Lower leg skin (tissue), 4 donors: ENCODE data around the gene LRRC8A. TPM values are rescaled to one million over a fixed set of nuclear protein-coding genes. Genes with fewer than 3 reads are reported as not detected.
"Not testable (repeated sequence)": the region's sequence is repeated elsewhere in the genome, so short reads cannot be mapped to it uniquely, and the experiment has no call there.

Source experiments
- DNase-seq, 2 donors: peaks; one replicate each; pipeline ENCODE4 v3.0.0-alpha.2; 2019; ENCODE audit warnings: low spot score in 2 of 2
- H3K4me3 ChIP-seq: fragments of 200-600 bp; sonication (generic); 2 replicates; pipeline ENCODE4 v1.5.1; 2017; ENCODE audit warnings: mild to moderate bottlenecking, low read depth; ENCODE audit not compliant: poor library complexity, severe bottlenecking
- POLR2A ChIP-seq, 2 donors: fragments of 450-650 bp; IDR thresholded peaks; one replicate each; pipeline ENCODE4 v1.6.1; 2016 to 2017; ENCODE audit warnings: antibody characterized with exemption in 2 of 2, mild to moderate bottlenecking in 1 of 2, moderate library complexity in 1 of 2
- WGBS, 2 donors: methylation state at CpG; one replicate each; pipeline ENCODE4 v1.1.5; 2018; 5-methylcytosine and 5-hydroxymethylcytosine counted together
- intact Hi-C: fragments of 100-400 bp; cut with DNase I; formaldehyde crosslinking; loops from one replicate; pipeline ENCODE4 v1.15.0; 2023; ENCODE audit warnings: low total_unique reads
- total RNA-seq, 4 donors: library from RNA; depleted of rRNA; stranded (reverse); fragments of >200 nt; gene quantifications; one replicate each; pipeline ENCODE4 v1.1.0, GENCODE V29; 2016
- TF ChIP-seq, protein P1 (sequence below), 3 donors: fragments of 450-650 bp; IDR thresholded peaks; one replicate each; pipeline ENCODE4 v1.5.1; 2016; ENCODE audit warnings: antibody characterized with exemption in 3 of 3, mild to moderate bottlenecking in 3 of 3, moderate library complexity in 2 of 3

LRRC8A gene
- total RNA-seq, 4 donors from 2014 or later: 89.6 to 131 (median 111) TPM

DNA sequence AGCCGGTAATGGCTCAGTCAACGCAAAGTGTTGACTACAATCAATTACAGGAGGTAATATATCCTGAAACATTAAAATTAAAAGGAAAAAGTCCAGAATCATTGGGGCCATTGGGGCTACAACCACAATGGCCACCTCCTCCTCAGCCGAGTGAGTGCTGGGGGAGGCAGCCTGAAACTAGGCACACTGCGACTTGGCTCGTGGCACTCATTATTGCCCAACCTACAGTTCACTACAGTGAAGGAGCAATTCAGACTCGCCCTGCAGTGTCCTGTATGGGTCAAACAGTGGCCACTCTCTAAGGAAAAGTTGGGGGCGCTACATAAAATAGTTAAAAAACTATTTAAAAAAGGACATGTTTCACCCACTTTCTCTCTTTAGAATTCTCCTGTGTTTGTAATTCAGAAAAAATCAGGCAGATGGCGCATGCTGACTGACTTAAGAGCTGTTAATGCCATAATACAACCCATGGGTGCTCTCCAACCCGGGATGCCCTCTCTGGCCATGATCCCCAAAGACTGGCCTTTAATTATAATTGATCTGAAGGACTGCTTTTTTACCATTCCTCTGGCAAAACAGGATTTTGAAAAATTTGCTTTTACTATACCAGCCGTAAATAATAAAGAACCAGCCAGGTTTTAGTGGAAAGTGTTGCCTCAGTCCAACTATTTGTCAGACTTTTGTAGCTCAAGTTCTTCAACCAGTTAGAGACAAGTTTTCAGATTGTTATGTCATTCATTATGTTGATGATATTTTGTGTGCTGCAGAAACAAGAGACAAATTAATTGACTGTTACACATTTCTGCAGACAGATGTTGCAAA lies 29.9 kb upstream of the LRRC8A start:
- not testable (repeated sequence) for DNase-seq
- WGBS, 2 donors: 57 to 61% methylated on average over 10 of the region's 10 CpGs

DNA sequence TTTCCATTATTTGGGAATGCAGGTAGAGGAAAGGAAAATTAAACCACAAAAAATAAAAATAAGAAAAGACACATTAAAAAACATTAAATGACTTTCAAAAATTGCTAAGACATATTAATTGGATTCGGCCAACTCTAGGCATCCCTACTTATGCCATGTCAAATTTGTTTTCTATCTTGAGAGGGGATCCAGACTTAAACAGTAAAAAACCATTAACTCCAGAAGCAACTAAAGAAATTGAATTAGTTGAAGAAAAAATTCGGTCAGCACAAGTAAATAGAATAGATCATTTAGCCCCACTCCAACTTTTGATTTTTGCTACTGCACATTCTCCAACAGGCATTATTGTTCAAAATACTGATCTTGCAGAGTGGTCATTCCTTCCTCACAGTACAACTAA lies 29.3 kb upstream of the LRRC8A start:
- intact Hi-C loops, DNase-seq: not testable (repeated sequence)
- WGBS, 2 donors: 69 to 92% methylated on average over 2 of the region's 2 CpGs

More for the DNA sequence above, 29.9 kb upstream of the LRRC8A start:
- H3K4me3 ChIP-seq, intact Hi-C loops: not testable (repeated sequence)
- TF ChIP-seq, protein P1, sequence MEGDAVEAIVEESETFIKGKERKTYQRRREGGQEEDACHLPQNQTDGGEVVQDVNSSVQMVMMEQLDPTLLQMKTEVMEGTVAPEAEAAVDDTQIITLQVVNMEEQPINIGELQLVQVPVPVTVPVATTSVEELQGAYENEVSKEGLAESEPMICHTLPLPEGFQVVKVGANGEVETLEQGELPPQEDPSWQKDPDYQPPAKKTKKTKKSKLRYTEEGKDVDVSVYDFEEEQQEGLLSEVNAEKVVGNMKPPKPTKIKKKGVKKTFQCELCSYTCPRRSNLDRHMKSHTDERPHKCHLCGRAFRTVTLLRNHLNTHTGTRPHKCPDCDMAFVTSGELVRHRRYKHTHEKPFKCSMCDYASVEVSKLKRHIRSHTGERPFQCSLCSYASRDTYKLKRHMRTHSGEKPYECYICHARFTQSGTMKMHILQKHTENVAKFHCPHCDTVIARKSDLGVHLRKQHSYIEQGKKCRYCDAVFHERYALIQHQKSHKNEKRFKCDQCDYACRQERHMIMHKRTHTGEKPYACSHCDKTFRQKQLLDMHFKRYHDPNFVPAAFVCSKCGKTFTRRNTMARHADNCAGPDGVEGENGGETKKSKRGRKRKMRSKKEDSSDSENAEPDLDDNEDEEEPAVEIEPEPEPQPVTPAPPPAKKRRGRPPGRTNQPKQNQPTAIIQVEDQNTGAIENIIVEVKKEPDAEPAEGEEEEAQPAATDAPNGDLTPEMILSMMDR (IDR thresholded peaks at IDR 0.05): peak in 1 of 3 donors; percentile 19

DNA sequence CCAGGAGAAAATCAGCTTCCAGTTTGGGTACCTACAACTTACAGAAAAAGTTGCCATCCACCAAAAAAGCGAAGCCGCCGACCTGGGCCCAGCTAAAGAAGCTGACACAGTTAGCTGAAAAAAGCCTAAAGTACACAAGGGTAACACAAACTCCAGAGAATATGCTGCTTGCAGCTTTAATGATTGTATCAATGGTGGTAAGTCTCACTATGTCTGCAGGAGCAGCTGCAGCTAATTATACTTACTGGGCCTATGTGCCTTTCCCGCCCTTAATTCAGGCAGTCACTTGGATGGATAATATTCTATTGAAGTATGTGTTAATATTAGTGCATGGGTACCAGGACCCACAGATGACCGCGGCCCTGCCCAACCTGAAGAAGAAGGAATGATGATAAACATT lies 27.5 kb upstream of the LRRC8A start:
- intact Hi-C loops, H3K4me3 ChIP-seq, DNase-seq: not testable (repeated sequence)
- 90% methylated on average over 6 of the region's 6 CpGs for WGBS, 2 donors

More for the DNA sequence above, 29.3 kb upstream of the LRRC8A start:
- not testable (repeated sequence) for H3K4me3 ChIP-seq

DNA sequence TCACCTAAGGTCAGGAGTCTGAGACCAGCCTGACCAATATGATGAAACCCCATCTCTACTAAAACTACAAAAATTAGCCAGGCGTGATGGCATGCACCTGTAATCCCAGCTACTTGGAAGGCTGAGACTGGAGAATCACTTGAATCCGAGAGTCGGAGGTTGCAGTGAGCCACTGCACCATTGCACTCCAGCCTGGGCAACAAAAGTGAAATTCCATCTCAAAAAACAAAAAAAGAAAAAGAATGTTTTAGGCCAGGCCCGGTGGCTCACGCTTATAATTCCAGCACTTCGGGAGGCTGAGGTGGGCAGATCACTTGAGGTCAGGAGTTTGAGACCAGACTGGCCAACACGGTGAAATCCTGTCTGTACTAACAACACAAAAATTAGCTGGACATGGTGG lies 23.5 kb upstream of the LRRC8A start:
- H3K4me3 ChIP-seq, DNase-seq, intact Hi-C loops: not testable (repeated sequence)
- WGBS, 2 donors: 93 to 95% methylated on average over 7 of the region's 7 CpGs

DNA sequence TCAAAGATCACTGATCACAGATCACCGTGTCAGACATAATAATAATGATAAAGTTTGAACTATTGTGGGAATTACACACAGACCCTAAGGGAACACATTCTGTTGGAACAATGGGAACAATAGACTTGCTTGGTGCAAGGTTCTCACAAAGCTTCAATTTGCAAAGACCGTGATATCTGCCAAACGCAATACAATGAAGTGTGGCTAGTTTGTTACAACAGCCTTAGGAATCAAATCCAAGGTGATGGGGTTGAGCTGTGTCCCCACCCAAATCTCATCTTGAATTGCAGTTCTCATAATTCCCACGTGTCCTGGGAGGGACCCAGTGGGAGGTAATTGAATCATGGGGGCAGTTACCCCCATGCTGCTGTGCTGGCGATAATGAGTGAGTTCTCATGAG lies 21.0 kb upstream of the LRRC8A start:
- H3K4me3 ChIP-seq: no peak overlapping the region
- no peak for TF ChIP-seq POLR2A (IDR thresholded peaks at IDR 0.05)
- TF ChIP-seq, protein P1 (IDR thresholded peaks at IDR 0.05): no peak
- no peak for DNase-seq
- intact Hi-C loops: loop anchor here (5.0 kb wide), 1 partner anchor 66 kb away; no protein-coding TSS in a partner anchor
- 83 to 84% methylated on average over 5 of the region's 5 CpGs for WGBS, 2 donors

DNA sequence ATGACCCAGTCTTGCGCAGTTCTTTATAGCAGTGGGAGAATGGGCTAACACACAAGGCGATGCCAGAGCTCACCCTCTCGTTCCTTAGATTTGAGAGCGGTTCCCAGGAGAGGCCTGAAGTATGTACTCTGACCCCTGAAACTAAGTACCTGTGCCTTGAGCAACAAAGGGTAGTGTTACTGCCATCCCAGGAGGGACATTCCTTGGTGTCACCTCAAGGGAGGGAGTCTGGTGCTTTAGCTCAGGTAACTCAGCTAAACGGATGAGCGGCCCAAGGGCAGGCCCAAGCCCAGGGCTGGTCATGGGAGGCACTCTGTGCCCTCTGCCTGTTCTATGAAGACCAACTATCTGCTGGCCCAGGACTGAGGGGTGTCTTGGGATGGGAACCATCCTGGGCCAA lies 20.4 kb upstream of the LRRC8A start:
- no peak overlapping the region for H3K4me3 ChIP-seq
- no peak for DNase-seq
- TF ChIP-seq, protein P1 (IDR thresholded peaks at IDR 0.05): no peak
- no peak for TF ChIP-seq POLR2A (IDR thresholded peaks at IDR 0.05)
- 79 to 94% methylated on average over 5 to 6 of the region's 6 CpGs for WGBS, 2 donors
- intact Hi-C loops: loop anchor here (5.0 kb wide), 1 partner anchor 66 kb away; no protein-coding TSS in a partner anchor

DNA sequence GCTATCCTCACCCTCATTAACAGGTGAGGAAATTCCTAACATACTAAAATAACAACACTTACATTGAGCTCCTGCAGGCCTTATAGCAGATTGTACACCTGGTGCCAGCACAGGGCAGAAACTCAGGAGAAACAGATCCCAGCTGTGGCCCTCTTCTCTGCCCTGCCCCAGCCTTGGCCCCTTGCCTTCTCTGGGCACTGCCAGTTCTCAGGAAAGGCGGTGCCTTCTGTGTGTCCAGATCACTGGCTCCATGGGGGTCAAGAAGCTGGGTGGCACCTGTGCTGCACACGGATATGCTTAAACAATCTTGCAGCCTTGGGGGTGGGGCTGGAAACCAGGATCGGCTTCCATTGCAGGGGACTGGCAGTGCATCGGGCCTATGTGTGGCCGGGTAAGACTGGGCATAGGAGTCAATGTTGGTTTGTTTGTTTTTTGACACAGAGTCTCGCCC lies 19.5 kb upstream of the LRRC8A start:
- no peak overlapping the region for H3K4me3 ChIP-seq
- TF ChIP-seq, protein P1 (IDR thresholded peaks at IDR 0.05): no peak
- TF ChIP-seq POLR2A (IDR thresholded peaks at IDR 0.05): no peak
- 47 to 75% methylated on average over 6 of the region's 6 CpGs for WGBS, 2 donors
- DNase-seq: no peak
- intact Hi-C loops: loop anchor here (5.0 kb wide), 1 partner anchor 65 kb away; no protein-coding TSS in a partner anchor
